HG02870 (cell line): ENCODE data around the gene JRKL.
"Not testable (repeated sequence)": the region's sequence is repeated elsewhere in the genome, so short reads cannot be mapped to it uniquely, and the experiment has no call there.

Source experiments
- ATAC-seq: cut with Tn5 transposase; IDR thresholded peaks from one replicate; pipeline ENCODE4 v1.9.1; 2021; ENCODE audit warnings: mild to moderate bottlenecking, moderate library complexity; ENCODE audit not compliant: unreplicated experiment

JRKL gene

GRCh38 chr11:96393753-96394348, 4.0 kb downstream of the JRKL start:
- no peak for ATAC-seq

- no peak for ATAC-seq
These were observed 5.0 kb downstream of the JRKL start for GRCh38 chr11:96394773-96395172.

GRCh38 chr11:96396637-96397036, 6.8 kb downstream of the JRKL start:
- no peak for ATAC-seq

- ATAC-seq: no peak
These were observed 8.1 kb downstream of the JRKL start for GRCh38 chr11:96397863-96398262.

- ATAC-seq: no peak
These were observed 10.9 kb downstream of the JRKL start for GRCh38 chr11:96400697-96401096.

GRCh38 chr11:96411412-96411811, 21.6 kb downstream of the JRKL start:
- not testable (repeated sequence) for ATAC-seq

- no peak for ATAC-seq
These were observed 23.1 kb downstream of the JRKL start for GRCh38 chr11:96412761-96413381.

GRCh38 chr11:96413408-96413807, 23.6 kb downstream of the JRKL start:
- ATAC-seq: no peak

GRCh38 chr11:96424693-96425092, 34.9 kb downstream of the JRKL start:
- ATAC-seq: no peak

GRCh38 chr11:96430668-96431067, 40.9 kb downstream of the JRKL start:
- ATAC-seq: no peak

GRCh38 chr11:96432654-96433053, 42.8 kb downstream of the JRKL start:
- not testable (repeated sequence) for ATAC-seq
